ENCODE data around the gene CADM3. TPM values are rescaled to one million over a fixed set of nuclear protein-coding genes. Genes with fewer than 3 reads are reported as not detected.

Gene CADM3
- total and polyA plus RNA-seq, 9 of the 15 experiments (the other 6 are each of a cell fraction or from before 2014, with no cell fraction given): 0.04 TPM; not detected in 8

DNA sequence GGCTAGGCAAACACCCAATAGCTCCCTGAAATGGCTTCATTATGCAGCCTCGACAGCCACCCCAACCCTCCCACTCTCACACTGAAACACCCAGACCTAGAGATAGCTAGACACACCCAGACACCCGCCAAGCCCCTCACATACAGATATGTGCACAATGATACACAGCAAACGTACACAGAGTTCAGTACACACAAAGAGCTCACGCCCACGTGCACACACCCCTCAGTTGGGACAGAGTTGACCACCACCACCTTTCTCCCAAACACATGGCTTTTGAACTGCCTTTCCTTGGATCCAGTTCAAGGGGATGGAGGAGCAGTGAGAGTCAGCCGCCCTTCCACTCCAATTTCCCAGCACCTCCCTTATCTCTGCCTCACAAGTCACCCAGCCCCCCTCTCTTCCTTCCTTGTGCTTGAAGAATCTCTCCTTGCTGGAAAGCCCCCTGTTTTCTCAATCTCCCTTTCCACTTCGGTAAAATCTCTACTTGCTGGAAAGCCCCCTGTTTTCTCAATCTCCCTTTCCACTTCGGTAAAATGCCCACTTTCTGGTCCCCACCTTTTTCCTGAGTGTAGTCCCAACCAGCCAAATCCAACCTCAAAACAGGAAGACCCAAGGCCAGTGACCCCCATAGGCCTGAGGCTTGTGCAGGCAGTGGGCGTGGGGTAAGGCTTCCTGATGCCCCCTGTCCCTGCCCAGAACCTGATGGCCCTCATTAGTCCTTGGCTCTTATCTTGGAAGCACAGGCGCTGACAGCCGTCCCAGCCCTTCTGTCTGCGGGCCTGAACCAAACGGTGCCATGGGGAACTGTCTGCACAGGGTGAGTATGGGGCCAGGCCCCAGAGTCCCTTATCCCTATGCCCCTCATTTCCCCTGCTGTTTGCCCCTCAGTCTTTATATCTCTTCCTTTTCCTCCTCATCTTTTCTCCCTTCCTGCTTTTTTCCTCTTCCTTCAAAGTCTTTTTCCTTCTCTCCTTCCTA lies 33.0 kb downstream of the CADM3 start, which contains the start of gene ACKR1 (continued):
- TF ChIP-seq, protein P1, sequence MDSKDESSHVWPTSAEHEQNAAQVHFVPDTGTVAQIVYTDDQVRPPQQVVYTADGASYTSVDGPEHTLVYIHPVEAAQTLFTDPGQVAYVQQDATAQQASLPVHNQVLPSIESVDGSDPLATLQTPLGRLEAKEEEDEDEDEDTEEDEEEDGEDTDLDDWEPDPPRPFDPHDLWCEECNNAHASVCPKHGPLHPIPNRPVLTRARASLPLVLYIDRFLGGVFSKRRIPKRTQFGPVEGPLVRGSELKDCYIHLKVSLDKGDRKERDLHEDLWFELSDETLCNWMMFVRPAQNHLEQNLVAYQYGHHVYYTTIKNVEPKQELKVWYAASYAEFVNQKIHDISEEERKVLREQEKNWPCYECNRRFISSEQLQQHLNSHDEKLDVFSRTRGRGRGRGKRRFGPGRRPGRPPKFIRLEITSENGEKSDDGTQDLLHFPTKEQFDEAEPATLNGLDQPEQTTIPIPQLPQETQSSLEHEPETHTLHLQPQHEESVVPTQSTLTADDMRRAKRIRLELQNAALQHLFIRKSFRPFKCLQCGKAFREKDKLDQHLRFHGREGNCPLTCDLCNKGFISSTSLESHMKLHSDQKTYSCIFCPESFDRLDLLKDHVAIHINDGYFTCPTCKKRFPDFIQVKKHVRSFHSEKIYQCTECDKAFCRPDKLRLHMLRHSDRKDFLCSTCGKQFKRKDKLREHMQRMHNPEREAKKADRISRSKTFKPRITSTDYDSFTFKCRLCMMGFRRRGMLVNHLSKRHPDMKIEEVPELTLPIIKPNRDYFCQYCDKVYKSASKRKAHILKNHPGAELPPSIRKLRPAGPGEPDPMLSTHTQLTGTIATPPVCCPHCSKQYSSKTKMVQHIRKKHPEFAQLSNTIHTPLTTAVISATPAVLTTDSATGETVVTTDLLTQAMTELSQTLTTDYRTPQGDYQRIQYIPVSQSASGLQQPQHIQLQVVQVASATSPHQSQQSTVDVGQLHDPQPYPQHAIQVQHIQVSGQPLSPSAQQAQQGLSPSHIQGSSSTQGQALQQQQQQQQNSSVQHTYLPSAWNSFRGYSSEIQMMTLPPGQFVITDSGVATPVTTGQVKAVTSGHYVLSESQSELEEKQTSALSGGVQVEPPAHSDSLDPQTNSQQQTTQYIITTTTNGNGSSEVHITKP (IDR thresholded peaks at IDR 0.05; ENCODE audit: partially characterized antibody): peak; percentile 95
- TF ChIP-seq, protein P2, sequence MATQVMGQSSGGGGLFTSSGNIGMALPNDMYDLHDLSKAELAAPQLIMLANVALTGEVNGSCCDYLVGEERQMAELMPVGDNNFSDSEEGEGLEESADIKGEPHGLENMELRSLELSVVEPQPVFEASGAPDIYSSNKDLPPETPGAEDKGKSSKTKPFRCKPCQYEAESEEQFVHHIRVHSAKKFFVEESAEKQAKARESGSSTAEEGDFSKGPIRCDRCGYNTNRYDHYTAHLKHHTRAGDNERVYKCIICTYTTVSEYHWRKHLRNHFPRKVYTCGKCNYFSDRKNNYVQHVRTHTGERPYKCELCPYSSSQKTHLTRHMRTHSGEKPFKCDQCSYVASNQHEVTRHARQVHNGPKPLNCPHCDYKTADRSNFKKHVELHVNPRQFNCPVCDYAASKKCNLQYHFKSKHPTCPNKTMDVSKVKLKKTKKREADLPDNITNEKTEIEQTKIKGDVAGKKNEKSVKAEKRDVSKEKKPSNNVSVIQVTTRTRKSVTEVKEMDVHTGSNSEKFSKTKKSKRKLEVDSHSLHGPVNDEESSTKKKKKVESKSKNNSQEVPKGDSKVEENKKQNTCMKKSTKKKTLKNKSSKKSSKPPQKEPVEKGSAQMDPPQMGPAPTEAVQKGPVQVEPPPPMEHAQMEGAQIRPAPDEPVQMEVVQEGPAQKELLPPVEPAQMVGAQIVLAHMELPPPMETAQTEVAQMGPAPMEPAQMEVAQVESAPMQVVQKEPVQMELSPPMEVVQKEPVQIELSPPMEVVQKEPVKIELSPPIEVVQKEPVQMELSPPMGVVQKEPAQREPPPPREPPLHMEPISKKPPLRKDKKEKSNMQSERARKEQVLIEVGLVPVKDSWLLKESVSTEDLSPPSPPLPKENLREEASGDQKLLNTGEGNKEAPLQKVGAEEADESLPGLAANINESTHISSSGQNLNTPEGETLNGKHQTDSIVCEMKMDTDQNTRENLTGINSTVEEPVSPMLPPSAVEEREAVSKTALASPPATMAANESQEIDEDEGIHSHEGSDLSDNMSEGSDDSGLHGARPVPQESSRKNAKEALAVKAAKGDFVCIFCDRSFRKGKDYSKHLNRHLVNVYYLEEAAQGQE (IDR thresholded peaks at IDR 0.05; ENCODE audit: borderline replicate concordance): no peak
- TF ChIP-seq, protein P2 (CRISPR knock-in tag; IDR thresholded peaks at IDR 0.05; ENCODE audit: low read depth): no peak
- TF ChIP-seq, protein P3, sequence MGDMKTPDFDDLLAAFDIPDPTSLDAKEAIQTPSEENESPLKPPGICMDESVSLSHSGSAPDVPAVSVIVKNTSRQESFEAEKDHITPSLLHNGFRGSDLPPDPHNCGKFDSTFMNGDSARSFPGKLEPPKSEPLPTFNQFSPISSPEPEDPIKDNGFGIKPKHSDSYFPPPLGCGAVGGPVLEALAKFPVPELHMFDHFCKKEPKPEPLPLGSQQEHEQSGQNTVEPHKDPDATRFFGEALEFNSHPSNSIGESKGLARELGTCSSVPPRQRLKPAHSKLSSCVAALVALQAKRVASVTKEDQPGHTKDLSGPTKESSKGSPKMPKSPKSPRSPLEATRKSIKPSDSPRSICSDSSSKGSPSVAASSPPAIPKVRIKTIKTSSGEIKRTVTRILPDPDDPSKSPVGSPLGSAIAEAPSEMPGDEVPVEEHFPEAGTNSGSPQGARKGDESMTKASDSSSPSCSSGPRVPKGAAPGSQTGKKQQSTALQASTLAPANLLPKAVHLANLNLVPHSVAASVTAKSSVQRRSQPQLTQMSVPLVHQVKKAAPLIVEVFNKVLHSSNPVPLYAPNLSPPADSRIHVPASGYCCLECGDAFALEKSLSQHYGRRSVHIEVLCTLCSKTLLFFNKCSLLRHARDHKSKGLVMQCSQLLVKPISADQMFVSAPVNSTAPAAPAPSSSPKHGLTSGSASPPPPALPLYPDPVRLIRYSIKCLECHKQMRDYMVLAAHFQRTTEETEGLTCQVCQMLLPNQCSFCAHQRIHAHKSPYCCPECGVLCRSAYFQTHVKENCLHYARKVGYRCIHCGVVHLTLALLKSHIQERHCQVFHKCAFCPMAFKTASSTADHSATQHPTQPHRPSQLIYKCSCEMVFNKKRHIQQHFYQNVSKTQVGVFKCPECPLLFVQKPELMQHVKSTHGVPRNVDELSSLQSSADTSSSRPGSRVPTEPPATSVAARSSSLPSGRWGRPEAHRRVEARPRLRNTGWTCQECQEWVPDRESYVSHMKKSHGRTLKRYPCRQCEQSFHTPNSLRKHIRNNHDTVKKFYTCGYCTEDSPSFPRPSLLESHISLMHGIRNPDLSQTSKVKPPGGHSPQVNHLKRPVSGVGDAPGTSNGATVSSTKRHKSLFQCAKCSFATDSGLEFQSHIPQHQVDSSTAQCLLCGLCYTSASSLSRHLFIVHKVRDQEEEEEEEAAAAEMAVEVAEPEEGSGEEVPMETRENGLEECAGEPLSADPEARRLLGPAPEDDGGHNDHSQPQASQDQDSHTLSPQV (IDR thresholded peaks at IDR 0.05): 0 out of 2 replicates have a peak, but pooled peaks have one; percentile 23
- TF ChIP-seq JUND (IDR thresholded peaks at IDR 0.05; ENCODE audit: borderline replicate concordance, low read depth, low read length) (0 out of 2 replicates have a peak, but pooled peaks have one; percentile 16), JUND (tag; IDR thresholded peaks at IDR 0.05; ENCODE audit: borderline replicate concordance, low read depth, low read length) (no peak), EGR1 (conservative IDR thresholded peaks at IDR 0.05) (peak; percentile 15; the same call in 1 of the 2 replicates), PML (IDR thresholded peaks at IDR 0.05; ENCODE audit: low read length) (no peak)
